T47D (cell line): ENCODE results near the gene ZDHHC5.
"Not testable (repeated sequence)": the region's sequence is repeated elsewhere in the genome, so short reads cannot be mapped to it uniquely, and the experiment has no call there.

ENCODE experiments used
- DNase-seq, 2 experiments: peaks; one replicate each; pipeline versions ENCODE4 v3.0.0 to v3.0.0-alpha.2; 2011 to 2012; ENCODE audit warnings: low read depth in 1 of 2, low spot score in 1 of 2
- JUND ChIP-seq: IDR thresholded peaks from 2 replicates; pipeline ENCODE4 v1.6.1; 2012; ENCODE audit warnings: low read depth
- in situ Hi-C: cut with HindIII; loops from 2 replicates; pipeline ENCODE4 v1.10.0; 2016; ENCODE audit warnings: low sequenced_read_pairs, low pct_unique_long_range_greater_than_20kb

ZDHHC5 gene

GRCh38 chr11:57700425-57700824 lies 32.5 kb downstream of the ZDHHC5 start:
- DNase-seq, result no peak
- TF ChIP-seq JUND, result no peak
- in situ Hi-C loops, result no loop called here

- no peak for TF ChIP-seq JUND
- DNase-seq, result no peak
- in situ Hi-C loops, result no loop called here
Observed at GRCh38 chr11:57703341-57703740, 35.4 kb downstream of the ZDHHC5 start.

GRCh38 chr11:57704932-57705331 lies 37.0 kb downstream of the ZDHHC5 start:
- no peak for TF ChIP-seq JUND
- in situ Hi-C loops, result no loop called here
- no peak for DNase-seq

- DNase-seq, in situ Hi-C loops: not testable (repeated sequence)
Observed at GRCh38 chr11:57705432-57705831, 37.5 kb downstream of the ZDHHC5 start.

- no peak for DNase-seq
- in situ Hi-C loops, result no loop called here
- no peak for TF ChIP-seq JUND
Observed at GRCh38 chr11:57709802-57710367, 42.0 kb downstream of the ZDHHC5 start.

GRCh38 chr11:57711414-57712255 lies 43.7 kb downstream of the ZDHHC5 start, which contains the start of gene MED19:
MED19 (minus strand) TSS chr11:57712215; CDS start chr11:57712179, 36 bp downstream.
- in situ Hi-C loops, result no loop called here
- no peak for TF ChIP-seq JUND
- peak; percentile 87 to 99 for DNase-seq

- no peak for TF ChIP-seq JUND
- in situ Hi-C loops, result no loop called here
- DNase-seq, result peak; percentile 92 to 100
Observed at GRCh38 chr11:57712256-57713150, 44.6 kb downstream of the ZDHHC5 start, which contains the start of gene TMX2. TMX2 (plus strand) TSS chr11:57712593; CDS start chr11:57712619, 26 bp downstream.

- TF ChIP-seq JUND, result no peak
- DNase-seq, result no peak
- in situ Hi-C loops, result no loop called here
Observed at GRCh38 chr11:57713835-57714234, 45.9 kb downstream of the ZDHHC5 start.

GRCh38 chr11:57716726-57717125 lies 48.8 kb downstream of the ZDHHC5 start:
- in situ Hi-C loops, DNase-seq: not testable (repeated sequence)

GRCh38 chr11:57727185-57727584 lies 59.3 kb downstream of the ZDHHC5 start:
- DNase-seq, result no peak
- in situ Hi-C loops, result no loop called here
- no peak for TF ChIP-seq JUND

GRCh38 chr11:57728829-57729228 lies 60.9 kb downstream of the ZDHHC5 start:
- no peak for TF ChIP-seq JUND
- in situ Hi-C loops, result no loop called here
- no peak for DNase-seq

GRCh38 chr11:57729479-57729878 lies 61.6 kb downstream of the ZDHHC5 start:
- in situ Hi-C loops, result no loop called here
- TF ChIP-seq JUND, result no peak
- DNase-seq, result no peak
